D721Med (cell line): Measurements from ENCODE around the gene TMEM182.
A peak's percentile ranks its signal among the peaks of the same experiment; 100 is the strongest.

ENCODE experiments used
- DNase-seq: peaks from one replicate; pipeline ENCODE4 v3.0.0; 2011; ENCODE audit warnings: low spot score; ENCODE audit not compliant: insufficient read length
- FAIRE-seq: peaks from 2 replicates; lab custom pipeline; 2011; peaks lifted over from hg19 to GRCh38; lab: Jason Lieb, UNC
- CTCF ChIP-seq: IDR thresholded peaks from 2 replicates; pipeline ENCODE4 v1.5.1; 2012; ENCODE audit warnings: mild to moderate bottlenecking, control low read depth; ENCODE audit not compliant: insufficient read depth; ENCODE audit errors: missing control alignments

TMEM182 gene

GRCh38 chr2:102749938-102750337 is 11.9 kb upstream of the TMEM182 start:
- no peak for DNase-seq
- TF ChIP-seq CTCF, result no peak
- no peak for FAIRE-seq

- peak; percentile 78 for TF ChIP-seq CTCF
- no peak for DNase-seq
- peak; percentile 74 for FAIRE-seq
Measured at GRCh38 chr2:102753563-102754159, 8.2 kb upstream of the TMEM182 start.

- no peak for FAIRE-seq
- DNase-seq, result no peak
- no peak for TF ChIP-seq CTCF
Measured at GRCh38 chr2:102754456-102755145, 7.2 kb upstream of the TMEM182 start.

GRCh38 chr2:102755284-102755683 is 6.5 kb upstream of the TMEM182 start:
- FAIRE-seq (no peak), DNase-seq (no peak)
- no peak for TF ChIP-seq CTCF

GRCh38 chr2:102758439-102758838 is 3.4 kb upstream of the TMEM182 start:
- FAIRE-seq, result no peak
- TF ChIP-seq CTCF, result no peak
- DNase-seq, result no peak

GRCh38 chr2:102764083-102764482 is 2.3 kb downstream of the TMEM182 start:
- no peak for FAIRE-seq
- DNase-seq, result no peak
- no peak for TF ChIP-seq CTCF

GRCh38 chr2:102765061-102765460 is 3.2 kb downstream of the TMEM182 start:
- FAIRE-seq (no peak), DNase-seq (no peak)
- TF ChIP-seq CTCF, result no peak
